ENCODE measurements around the gene CT45A8.
"Not testable (repeated sequence)": the region's sequence is repeated elsewhere in the genome, so short reads cannot be mapped to it uniquely, and the experiment has no call there.

CT45A8 gene, protein sequence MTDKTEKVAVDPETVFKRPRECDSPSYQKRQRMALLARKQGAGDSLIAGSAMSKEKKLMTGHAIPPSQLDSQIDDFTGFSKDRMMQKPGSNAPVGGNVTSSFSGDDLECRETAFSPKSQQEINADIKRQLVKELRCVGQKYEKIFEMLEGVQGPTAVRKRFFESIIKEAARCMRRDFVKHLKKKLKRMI

DNA sequence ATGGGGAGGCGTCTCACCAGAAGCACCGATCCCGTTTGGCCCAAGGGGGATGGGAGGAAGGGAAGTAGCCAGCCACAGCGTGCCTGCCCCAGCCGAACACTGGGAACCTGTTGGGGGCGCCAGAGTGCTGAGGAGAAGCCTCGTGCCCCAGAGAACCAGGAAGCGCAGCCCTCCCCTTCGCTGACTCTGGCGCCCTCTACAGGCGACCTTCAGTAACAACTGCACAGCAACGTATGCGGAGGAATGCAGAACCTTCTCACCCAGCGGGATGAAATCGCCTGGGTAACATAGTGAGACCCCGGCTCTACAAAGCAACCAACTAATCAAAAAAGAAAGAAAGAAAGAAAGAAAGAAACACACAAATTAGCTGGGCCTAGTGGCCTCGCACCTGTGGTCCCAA is at the start of gene CT45A8:
TSS of gene CT45A8 (minus strand) at position 101 of the 400 bp plus-strand sequence. CDS start 3,755 bp downstream, outside the sequence.
- H3K4me3 ChIP-seq (ENCODE audit: low read depth, low read length); POLR2A ChIA-PET; CTCF ChIA-PET; DNase-seq (ENCODE audit: low read depth, low spot score): not testable (repeated sequence)

DNA sequence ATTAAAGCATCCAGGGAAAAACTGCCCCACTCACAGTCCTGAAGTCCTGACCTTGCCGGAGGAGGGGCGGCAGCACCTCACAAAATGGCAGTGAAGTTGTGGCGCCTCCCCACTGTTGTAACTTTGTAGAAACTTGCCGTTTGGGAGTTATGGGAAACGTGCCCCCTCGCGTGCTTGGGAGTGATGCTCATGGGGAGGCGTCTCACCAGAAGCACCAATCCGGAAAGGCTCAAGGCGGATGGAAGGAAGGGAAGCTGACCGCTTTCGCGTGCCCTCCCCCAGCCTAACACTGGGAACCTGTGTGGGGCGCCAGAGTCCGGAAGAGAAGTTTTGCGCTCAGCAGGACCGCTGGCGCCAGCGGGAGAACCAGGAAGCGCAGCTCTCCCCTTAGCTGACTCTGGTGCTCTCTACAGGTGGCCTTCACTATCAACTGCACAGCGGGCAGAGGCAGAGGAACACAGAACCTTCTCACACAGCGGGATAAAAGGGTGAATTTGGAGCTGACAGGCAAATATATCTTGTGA is 39.0 kb upstream of the CT45A8 start, which contains the start of the genes CT45A10 and SAGE1:
TSS of gene CT45A10 (minus strand) at position 151 of the 524 bp plus-strand sequence. CDS start 8,100 bp downstream, outside the sequence.
TSS of gene SAGE1 (plus strand) at position 423 of the 524 bp plus-strand sequence. CDS start 2,527 bp downstream, outside the sequence.
- TF ChIP-seq, protein P1, sequence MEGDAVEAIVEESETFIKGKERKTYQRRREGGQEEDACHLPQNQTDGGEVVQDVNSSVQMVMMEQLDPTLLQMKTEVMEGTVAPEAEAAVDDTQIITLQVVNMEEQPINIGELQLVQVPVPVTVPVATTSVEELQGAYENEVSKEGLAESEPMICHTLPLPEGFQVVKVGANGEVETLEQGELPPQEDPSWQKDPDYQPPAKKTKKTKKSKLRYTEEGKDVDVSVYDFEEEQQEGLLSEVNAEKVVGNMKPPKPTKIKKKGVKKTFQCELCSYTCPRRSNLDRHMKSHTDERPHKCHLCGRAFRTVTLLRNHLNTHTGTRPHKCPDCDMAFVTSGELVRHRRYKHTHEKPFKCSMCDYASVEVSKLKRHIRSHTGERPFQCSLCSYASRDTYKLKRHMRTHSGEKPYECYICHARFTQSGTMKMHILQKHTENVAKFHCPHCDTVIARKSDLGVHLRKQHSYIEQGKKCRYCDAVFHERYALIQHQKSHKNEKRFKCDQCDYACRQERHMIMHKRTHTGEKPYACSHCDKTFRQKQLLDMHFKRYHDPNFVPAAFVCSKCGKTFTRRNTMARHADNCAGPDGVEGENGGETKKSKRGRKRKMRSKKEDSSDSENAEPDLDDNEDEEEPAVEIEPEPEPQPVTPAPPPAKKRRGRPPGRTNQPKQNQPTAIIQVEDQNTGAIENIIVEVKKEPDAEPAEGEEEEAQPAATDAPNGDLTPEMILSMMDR (IDR thresholded peaks at IDR 0.05; ENCODE audit: insufficient read depth, low read length, missing control alignments), result no peak
- no peak for DNase-seq (ENCODE audit: low read depth, low spot score)
- H3K4me3 ChIP-seq (ENCODE audit: low read depth, low read length), result no peak within 1 kb of the TSS
- CTCF ChIA-PET, result no interaction called here
- POLR2A ChIA-PET, result no interaction called here

DNA sequence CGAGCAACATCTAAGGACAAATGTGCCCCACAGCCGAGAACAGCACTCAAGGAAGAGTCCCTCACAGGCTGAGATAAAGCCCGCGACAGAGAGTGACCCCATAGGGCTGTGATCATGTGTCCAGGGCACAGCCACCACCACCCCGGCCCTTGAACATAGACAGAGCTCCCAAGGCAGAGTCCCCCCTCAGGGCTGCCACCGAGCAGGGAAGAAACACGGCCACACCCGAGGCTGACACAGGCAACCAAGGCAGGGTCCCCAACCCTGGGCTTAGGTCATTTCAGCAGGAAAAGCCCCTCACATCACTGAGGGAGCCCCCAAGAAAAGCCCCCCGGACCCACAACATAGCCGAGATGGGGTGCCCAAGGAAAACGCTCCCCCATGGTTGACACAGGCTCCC is 38.4 kb upstream of the CT45A8 start:
- POLR2A ChIA-PET, result no interaction called here
- TF ChIP-seq, protein P1 (IDR thresholded peaks at IDR 0.05; ENCODE audit: insufficient read depth, low read length, missing control alignments), result no peak
- no peak for DNase-seq (ENCODE audit: low read depth, low spot score)
- H3K4me3 ChIP-seq (ENCODE audit: low read depth, low read length), result no peak overlapping the region
- CTCF ChIA-PET, result no interaction called here

DNA sequence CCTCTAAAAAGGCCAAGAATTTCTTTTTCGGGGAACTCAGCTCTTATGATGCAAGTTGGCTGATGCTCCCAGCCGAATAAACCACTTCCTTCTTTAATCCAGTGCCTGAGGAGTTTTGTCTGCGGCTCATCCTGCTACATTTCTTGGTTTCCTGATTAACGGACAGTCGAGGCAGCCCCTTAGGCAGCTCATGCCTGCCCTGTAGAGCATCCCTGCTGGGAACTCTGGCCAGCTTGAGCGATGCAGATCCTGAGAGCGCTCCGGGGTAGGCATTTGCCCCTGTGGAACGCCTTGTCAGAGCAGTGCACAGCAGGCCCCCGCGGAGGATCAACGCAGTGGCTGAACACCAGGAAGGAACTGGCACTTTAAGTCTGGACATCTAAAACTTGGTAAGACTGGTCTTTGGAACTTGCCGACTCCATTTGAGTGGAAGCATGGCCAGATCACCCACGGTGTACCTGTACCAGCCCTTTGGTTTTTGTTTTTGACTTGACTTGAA is 35.8 kb upstream of the CT45A8 start:
- CTCF ChIA-PET, result no interaction called here
- DNase-seq (ENCODE audit: low read depth, low spot score), result no peak
- TF ChIP-seq, protein P1 (IDR thresholded peaks at IDR 0.05; ENCODE audit: insufficient read depth, low read length, missing control alignments), result no peak
- POLR2A ChIA-PET, result no interaction called here
- H3K4me3 ChIP-seq (ENCODE audit: low read depth, low read length), result no peak overlapping the region

DNA sequence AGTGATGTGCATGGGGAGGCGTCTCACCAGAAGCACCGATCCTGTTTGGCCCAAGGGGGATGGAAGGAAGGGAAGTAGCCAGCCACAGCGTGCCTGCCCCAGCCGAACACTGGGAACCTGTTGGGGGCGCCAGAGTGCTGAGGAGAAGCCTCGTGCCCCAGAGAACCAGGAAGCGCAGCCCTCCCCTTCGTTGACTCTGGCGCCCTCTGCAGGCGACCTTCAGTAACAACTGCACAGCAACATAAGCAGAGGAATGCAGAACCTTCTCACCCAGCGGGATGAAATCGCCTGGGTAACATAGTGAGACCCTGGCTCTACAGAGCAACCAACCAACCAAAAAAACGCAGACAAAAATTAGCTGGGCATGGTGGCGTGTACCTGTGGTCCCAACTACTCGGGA is 34.6 kb upstream of the CT45A8 start:
- POLR2A ChIA-PET; H3K4me3 ChIP-seq (ENCODE audit: low read depth, low read length); DNase-seq (ENCODE audit: low read depth, low spot score); CTCF ChIA-PET: not testable (repeated sequence)

DNA sequence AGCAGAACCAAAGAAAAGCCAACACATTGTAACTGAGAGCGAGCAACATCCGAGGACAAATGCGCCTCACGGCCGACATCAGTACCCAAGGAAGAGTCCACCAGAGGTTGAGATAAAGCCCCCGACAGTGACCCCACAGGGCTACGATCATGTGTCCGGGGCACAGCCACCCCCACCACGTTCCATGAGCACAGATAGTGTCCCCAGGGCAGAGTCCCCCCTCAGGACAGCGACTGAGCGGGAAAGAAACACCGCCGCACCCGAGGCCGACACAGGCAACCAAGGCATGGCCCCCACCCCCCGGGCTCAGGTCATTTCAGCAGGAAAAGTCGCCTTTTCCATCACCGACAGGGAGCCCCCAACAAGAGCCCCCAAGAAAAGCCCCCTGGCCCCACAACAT is 33.9 kb upstream of the CT45A8 start:
- DNase-seq (ENCODE audit: low read depth, low spot score); H3K4me3 ChIP-seq (ENCODE audit: low read depth, low read length); POLR2A ChIA-PET; CTCF ChIA-PET: not testable (repeated sequence)

DNA sequence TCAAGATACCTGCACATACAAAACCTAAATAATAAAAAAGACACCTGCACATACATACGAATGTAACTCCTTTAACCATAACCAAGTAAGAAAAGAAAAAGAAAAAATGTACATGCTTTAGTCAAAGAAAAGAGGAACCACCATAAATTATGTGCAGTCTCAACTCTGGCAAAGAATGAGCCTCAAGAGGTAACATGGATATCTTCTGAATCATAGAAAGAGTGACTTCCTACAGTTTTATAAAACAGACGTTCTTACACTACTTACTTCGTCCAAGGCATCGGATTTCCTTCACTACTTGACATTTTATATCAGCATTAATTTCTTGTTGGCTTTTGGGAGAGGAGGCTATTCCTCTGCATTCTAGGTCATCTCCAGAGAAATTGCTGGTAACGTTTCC is 28.4 kb upstream of the CT45A8 start:
- CTCF ChIA-PET; POLR2A ChIA-PET; H3K4me3 ChIP-seq (ENCODE audit: low read depth, low read length); DNase-seq (ENCODE audit: low read depth, low spot score): not testable (repeated sequence)

DNA sequence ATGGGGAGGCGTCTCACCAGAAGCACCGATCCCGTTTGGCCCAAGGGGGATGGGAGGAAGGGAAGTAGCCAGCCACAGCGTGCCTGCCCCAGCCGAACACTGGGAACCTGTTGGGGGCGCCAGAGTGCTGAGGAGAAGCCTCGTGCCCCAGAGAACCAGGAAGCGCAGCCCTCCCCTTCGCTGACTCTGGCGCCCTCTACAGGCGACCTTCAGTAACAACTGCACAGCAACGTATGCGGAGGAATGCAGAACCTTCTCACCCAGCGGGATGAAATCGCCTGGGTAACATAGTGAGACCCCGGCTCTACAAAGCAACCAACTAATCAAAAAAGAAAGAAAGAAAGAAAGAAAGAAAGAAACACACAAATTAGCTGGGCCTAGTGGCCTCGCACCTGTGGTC is 17.4 kb upstream of the CT45A8 start, which contains the start of gene CT45A9:
TSS of gene CT45A9 (minus strand) at position 101 of the 400 bp plus-strand sequence. CDS start 3,751 bp downstream, outside the sequence.
- CTCF ChIA-PET; DNase-seq (ENCODE audit: low read depth, low spot score): not testable (repeated sequence)

DNA sequence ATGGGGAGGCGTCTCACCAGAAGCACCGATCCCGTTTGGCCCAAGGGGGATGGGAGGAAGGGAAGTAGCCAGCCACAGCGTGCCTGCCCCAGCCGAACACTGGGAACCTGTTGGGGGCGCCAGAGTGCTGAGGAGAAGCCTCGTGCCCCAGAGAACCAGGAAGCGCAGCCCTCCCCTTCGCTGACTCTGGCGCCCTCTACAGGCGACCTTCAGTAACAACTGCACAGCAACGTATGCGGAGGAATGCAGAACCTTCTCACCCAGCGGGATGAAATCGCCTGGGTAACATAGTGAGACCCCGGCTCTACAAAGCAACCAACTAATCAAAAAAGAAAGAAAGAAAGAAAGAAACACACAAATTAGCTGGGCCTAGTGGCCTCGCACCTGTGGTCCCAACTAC is 17.2 kb downstream of the CT45A8 start, which contains the start of gene CT45A7:
TSS of gene CT45A7 (minus strand) at position 101 of the 400 bp plus-strand sequence. CDS start 3,747 bp downstream, outside the sequence.
- CTCF ChIA-PET; H3K4me3 ChIP-seq (ENCODE audit: low read depth, low read length); DNase-seq (ENCODE audit: low read depth, low spot score); POLR2A ChIA-PET: not testable (repeated sequence)

More for the DNA sequence above, 17.4 kb upstream of the CT45A8 start, which contains the start of gene CT45A9:
- H3K4me3 ChIP-seq (ENCODE audit: low read depth, low read length); POLR2A ChIA-PET: not testable (repeated sequence)

DNA sequence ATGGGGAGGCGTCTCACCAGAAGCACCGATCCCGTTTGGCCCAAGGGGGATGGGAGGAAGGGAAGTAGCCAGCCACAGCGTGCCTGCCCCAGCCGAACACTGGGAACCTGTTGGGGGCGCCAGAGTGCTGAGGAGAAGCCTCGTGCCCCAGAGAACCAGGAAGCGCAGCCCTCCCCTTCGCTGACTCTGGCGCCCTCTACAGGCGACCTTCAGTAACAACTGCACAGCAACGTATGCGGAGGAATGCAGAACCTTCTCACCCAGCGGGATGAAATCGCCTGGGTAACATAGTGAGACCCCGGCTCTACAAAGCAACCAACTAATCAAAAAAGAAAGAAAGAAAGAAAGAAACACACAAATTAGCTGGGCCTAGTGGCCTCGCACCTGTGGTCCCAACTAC is 34.4 kb downstream of the CT45A8 start, which contains the start of gene CT45A2:
TSS of gene CT45A2 (minus strand) at position 101 of the 400 bp plus-strand sequence. CDS start 3,747 bp downstream, outside the sequence.
- DNase-seq (ENCODE audit: low read depth, low spot score); POLR2A ChIA-PET; CTCF ChIA-PET; H3K4me3 ChIP-seq (ENCODE audit: low read depth, low read length): not testable (repeated sequence)

DNA sequence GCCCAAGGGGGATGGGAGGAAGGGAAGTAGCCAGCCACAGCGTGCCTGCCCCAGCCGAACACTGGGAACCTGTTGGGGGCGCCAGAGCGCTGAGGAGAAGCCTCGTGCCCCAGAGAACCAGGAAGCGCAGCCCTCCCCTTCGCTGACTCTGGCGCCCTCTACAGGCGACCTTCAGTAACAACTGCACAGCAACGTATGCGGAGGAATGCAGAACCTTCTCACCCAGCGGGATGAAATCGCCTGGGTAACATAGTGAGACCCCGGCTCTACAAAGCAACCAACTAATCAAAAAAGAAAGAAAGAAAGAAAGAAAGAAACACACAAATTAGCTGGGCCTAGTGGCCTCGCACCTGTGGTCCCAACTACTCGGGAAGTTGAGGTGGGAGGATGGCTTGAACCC is 51.7 kb downstream of the CT45A8 start, which contains the start of gene CT45A6:
TSS of gene CT45A6 (minus strand) at position 101 of the 400 bp plus-strand sequence. CDS start 3,794 bp downstream, outside the sequence.
- CTCF ChIA-PET; DNase-seq (ENCODE audit: low read depth, low spot score); H3K4me3 ChIP-seq (ENCODE audit: low read depth, low read length); POLR2A ChIA-PET: not testable (repeated sequence)

Measured in AG04449 (cell line).